ENCODE results near the gene MIER1.
"Not testable (repeated sequence)": the region's sequence is repeated elsewhere in the genome, so short reads cannot be mapped to it uniquely, and the experiment has no call there.

The MIER1 gene

DNA sequence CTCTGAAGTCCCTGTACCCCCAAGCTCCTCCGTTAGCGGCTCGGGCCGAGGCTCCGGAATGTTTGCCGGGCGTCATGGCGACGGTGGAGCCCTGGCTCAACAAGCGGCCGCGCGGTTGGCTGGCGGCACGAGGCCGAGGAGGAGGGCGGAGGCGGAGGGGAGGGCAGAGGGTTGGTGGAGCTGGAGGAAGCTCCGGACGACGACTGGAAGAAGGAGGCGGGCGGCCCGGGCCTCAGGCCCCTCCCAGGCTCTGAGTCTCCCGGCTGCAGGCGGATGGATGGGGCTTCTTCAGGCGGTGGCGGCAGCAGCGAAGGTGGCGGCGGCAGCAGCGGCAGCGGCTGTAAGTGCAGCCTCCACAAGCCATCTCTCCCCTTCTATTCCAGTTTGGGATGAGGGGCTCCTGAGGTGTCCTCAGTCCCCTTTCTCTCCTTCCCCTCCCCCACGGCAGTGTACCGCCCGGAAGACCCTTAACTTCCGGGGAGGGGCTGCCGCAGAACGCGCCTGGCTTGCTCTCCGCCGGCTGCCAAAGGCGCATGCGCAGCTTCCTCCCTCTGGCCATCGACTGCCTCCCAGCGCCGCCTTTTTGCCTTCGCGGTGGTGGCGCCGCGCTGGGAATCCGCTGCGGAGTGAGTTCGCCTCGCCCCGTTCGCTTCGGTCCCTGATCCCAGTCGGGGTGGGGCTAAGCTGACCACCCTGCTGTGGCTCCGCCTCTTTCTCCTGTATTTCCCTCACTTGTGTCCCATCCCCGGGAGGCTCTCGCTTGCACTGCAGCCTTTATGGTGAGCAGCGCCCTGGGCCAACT is at the start of gene MIER1, which contains the start of gene DNAI4:
Gene MIER1 (plus strand): TSS at position 235 of the 802 bp plus-strand sequence. CDS start 39 bp downstream, at position 274.
Gene DNAI4 (minus strand): TSS at position 101 of the 802 bp plus-strand sequence. CDS start 25 bp downstream, at position 76.
- DNase-seq = peak; percentile 83

DNA sequence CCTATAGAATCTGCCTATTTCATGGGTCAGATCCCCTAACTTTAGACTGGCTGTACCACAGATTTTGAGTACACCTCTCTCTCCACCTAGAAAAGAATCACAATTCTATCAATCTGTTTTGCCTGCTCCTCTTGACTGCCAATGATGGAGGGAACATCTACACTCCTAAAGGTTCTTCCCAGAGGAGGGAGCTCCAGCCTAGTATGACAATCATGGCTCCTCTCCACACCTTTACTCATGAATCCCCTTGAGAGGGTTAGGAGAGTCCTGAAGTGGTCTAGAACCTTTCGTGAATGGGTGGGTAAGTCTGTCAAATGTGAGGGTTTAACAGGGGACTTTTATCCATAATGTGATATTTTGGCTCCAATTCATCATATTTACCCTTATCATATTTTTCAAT is 48.1 kb upstream of the MIER1 start:
- no peak for DNase-seq

DNA sequence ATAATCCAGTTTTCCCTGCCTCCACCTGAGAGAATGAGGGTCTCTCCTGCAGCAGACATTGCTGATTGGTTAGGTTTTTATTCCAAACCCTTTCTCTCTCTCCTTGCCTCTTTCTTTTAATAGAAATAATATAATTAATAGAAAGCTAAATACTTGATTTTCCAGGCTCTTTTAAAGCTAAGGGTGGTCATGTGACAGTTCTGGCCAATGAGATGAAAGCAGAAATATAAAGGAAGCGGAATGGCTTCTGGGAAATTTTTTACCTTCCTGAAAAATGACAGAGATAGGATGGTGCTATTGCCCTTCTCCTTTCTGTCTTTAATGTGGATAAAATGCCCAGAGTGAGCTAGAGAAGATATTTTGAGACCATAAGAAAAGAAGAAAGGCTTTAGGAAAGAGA is 35.8 kb upstream of the MIER1 start:
- no peak for DNase-seq

DNA sequence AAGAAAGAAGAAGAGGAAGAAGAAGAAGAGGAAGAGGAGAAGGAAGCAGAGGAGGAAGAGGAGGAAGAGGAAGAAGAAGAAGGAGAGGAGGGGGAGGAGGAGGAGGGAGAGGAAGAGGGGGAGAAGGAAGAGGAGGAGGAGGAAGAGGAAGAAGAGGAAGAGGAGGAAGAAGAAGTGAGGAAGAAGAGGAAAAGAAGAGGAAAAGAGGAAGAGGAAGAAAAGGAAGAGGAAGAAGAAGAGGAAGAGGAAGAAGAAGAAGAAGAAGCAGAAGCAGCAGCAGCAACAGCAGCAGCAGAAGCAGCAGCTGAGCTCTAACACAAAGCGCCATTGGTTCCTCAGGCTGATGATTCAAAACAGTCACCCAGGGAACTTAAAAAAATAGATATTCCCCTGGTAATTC is 34.2 kb upstream of the MIER1 start:
- DNase-seq = no peak

DNA sequence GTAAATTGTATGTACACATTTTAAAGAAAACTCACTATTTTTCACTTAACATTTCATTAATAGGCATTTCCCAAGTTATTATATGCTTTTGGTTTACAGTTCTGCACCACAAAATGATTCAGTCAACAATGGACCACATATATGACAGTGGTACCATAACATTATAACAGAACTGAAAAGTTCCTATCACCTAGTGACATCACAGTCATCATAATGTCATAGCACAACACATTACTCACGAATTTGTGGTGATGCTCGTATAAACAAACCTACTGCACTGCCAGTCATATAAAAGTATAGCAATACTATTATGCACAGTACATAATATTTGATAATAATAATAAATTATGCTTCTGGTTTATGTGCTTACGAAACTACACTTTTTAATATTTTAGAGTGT is 31.1 kb upstream of the MIER1 start:
- no peak for DNase-seq

DNA sequence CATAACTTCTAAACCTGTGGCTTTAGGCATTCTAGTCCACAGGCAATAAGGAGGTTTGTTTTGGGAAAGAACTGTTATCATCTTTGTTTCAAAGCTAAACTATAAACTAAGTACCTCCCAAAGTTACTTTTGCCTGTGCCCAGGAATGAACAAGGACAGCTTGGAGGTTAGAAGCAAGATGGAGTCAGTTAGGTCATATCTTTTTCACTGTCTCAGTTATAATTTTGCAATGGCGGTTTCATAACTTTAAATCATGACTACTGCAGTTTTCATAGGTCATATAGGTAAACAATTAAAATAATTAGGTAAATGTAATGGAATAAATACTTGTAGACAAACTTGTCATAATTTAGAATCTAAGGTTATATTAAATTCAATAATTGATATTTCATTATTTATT is 9.6 kb upstream of the MIER1 start:
- not testable (repeated sequence) for DNase-seq

DNA sequence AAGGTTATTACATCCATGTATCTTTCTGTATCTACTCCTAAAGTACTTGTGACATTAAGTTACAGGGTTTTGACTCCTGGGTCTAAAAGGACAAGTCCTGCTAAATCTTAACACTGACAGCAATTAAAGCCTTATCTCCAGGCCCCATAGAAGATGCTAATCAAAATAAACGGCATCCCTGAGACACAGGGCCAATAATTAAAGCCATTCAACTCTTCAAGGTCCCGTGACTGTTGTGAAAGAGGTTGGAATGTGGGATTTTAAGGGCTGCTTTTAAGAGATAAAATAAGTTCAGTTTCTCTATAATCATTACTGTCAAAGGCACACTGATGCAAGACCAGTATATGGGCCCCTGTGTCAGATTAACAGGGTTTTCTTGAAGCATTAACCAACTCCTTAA is 8.5 kb upstream of the MIER1 start:
- DNase-seq = no peak

DNA sequence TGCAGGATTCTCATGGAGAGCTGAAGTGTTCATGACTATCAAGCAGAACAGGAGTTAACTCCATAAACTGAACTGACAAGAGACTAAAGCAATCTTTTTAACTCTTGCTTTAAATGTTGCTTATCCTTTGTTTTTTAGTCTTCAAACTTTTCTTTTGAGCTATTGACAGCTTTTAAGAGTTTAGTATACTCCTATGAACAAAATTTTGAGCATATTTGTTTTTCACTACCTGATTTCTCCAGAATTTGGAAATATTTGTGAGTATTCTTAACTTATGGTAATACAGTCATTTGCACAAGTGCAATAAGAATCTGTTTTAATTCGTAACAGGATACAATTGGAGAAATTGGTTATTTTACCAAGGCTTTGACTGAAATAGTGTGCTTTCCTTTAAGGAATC is 7.3 kb upstream of the MIER1 start:
- no peak for DNase-seq

DNA sequence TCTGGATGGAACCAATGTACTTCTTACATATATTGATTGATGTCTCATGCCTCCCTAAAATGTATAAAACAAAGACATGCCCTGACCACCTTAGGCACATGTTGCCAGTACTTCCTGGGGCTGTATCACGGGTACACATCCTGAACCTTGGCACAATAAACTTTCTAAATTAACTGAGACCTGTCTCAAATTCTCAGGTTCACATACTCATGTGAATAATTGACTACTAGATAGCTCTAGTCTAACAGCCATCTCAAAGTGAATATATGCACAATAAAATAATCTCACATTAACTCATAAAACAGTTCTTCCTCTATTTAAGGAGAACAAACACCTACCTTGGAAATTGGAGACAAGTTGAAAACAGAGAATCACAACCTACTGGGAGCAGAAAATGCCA is 5.7 kb upstream of the MIER1 start:
- no peak for DNase-seq

DNA sequence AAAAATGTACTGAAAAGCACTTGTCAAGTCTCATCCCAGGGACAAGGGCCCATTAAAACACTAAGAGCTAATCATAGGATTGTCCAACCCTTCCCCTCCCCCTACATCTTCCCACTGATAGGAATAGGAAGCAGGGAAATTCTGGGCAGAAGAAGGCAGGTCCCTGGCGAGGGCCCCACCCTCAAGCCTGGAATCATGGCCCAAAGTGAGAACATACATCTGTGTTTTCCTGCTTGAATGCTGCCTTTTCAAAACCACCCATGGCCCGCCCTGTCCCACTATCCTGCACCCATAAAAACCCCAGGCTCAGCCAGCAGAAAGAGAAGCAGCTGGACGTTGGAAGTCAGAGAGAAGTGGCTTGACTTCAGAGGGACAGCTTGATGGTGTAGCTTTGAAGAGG is 5.0 kb upstream of the MIER1 start:
- no peak for DNase-seq

DNA sequence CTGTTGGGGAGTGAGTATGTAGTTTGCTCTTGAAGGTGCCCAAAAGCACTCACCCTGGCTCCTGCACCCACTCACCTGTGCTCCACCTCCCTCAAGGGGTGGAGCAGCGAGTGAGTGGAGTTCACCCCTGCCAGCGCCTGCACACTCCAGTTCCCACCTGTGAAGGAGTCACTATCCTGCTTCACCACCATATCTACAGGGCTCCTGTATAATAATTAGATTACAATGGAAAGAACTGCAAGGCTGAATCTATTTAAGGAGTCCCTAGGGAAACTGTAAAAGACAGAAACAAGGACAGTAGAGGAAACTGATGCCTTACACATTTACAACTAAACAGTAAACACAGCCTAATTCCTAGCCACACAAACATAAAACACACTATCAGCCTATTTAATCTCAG is 4.2 kb upstream of the MIER1 start:
- DNase-seq = no peak

DNA sequence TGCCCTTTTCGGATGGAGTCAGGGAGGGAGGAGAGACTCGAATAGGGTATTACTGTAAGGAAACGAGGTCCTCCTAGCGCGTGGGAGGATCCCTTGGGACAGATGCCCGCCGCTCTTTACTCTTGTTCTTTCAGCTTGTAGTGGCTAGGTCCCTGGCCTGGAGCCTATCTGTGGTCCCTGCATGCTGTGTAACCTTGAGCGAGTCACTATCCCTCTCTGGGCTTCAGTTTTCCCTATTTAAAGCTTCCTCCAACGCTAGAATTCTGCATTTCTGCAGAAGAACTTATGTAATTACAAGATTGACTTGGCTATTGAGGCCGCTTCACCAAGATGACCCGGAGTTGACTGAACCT is 744 bp downstream of the MIER1 start:
- DNase-seq = no peak

DNA sequence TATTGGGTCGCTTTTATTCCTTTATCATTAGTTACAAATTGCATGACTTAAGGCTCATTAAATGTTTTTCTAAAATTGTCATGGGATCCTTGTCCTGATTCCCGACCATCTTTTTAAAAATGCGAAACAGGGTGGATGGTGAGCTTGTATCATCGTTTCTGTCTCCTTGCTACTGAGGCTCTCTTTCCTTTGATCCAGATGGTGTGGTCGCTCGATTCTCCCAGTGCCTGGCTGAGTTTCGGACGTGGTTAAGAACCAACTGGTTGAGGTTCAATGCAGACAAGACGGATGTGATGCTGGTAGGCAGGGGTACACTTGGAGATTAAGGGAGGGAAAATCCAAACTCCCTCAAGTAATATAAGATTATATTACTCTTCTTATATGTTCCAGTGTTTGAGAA is 1.2 kb downstream of the MIER1 start:
- no peak for DNase-seq

DNA sequence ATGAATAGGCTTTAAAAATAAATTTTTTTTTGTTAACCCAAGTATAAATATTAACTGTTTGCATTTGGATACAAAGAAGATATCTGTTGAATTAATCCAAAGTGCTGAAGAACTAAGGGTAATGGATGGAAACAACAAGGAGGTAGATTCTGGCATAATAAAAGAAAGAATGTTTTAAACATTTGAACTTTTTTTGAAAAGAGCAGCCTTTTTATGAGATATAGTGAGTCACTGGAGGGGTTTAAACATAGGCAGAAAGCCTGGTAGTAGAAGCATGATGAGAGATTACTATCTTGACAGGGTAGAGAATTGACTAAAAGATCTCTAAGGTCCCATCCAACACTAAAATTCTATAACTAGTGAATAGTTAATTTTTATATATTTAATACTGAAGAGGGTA is 2.7 kb downstream of the MIER1 start:
- no peak for DNase-seq

DNA sequence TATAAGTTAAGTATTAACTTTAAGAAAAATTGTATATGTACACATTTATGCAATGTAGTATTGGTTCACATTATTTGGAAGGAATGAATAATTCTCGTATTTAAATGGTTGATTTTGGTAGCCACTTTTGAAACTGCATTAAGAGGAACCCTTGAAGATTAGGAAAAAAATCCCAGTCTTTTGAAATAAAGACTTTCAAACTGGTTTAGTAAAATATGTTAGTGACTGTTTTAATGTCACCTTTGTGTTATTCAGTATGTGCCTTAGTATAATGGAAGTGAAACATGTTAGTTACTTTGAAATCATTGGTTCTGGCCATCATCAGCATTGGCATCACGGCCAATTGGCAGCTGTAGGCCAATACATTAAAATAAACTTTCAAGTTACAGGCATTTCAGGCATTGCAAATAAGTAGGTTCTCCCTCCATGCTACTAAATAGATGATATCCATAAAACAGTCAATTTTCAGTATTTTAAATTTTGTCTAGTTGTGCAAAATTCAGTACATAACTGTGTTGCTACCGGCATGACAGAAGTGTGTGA is 4.4 kb downstream of the MIER1 start:
- no peak for DNase-seq

DNA sequence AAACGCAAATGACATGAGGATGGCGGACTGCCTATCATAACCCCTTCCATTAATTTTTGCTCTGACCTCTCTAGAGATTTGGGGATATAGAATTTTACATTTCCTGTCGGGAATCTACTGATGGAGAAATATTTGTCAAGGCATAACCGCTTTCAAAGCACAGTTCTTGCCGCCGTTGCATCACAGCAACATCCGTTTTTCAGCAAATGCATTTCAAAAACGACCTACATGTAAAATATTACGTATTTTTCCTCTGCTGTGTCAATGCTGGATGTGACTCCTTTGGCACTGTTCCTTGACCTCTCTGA is 4.9 kb downstream of the MIER1 start:
- DNase-seq = no peak

DNA sequence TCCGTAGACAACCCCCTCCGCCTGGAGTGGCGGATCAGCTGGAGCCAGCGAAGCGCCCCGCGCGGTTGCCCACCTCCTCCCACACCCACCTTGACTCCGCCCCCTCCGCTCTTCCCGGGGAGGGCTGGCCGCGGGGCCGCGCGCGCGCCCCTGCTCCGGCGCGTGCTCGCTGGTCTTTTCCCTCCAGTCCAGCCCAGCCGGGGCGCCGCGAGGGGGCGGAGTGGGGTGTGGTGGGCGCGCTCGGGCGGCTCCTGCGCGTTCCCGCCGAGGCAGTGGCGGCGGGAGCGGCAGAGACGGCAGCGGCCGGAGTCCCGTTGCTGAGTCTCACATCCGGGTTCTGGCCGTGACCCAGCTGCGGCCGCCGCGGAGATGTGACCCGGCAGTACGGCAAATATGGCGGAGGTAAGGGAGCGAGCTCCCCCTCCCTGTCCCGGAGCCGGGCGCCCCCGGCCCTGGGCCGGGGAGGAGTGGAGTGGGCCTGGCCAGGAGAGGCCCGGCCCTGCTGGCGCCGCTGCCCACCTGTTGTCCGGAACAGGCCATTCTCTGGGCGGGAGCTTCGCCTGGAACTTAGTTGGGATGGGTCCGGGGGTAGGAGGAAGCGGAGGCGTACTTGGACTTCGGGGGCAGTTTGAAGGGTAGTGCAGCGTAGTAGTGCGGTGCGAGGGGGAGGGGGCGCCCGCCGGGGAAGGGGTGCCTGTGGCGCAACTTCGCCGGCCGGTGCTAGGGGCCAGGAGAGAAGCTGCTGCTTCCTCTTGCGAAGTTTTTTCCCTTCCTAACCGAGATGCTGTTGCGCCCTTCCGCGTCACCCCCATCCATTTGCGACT is 5.4 kb downstream of the MIER1 start:
- DNase-seq = peak; percentile 59

DNA sequence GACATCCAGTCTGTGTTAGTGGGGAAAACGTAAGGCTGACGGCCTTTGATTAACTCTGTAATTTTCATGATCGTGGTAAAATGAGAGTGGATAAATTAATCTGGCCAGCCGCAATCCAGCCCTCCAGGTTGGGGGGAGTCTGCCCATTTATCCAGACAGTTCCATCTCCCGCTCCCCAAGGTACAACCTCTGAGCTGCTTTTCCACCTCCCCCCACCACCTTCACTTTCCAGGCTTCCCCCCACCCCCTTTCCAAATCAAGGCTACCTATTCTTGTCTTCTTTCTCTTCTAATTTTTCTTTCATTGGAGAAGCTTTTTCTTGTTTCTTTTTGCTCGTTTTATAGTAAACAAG is 6.0 kb downstream of the MIER1 start:
- DNase-seq = no peak

DNA sequence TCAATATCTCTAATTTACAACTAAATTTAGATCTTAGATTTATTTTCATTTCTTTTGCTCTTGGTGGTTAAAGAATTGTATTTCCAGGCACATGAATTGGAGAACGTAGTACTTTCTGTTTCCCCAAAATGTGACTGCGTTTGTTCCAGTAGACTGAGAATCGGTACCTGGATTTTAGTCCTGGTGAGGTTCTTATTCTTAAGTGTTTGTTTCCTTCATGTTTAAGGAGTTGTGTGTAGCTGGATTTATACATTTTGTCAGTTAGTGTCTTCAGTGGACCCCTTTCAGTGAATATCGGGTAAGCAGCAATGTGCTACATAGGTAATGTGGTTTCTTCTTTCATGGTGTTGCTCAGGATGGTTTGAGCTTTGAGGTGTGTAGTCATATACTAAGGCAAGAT is 6.8 kb downstream of the MIER1 start:
- DNase-seq = no peak

DNA sequence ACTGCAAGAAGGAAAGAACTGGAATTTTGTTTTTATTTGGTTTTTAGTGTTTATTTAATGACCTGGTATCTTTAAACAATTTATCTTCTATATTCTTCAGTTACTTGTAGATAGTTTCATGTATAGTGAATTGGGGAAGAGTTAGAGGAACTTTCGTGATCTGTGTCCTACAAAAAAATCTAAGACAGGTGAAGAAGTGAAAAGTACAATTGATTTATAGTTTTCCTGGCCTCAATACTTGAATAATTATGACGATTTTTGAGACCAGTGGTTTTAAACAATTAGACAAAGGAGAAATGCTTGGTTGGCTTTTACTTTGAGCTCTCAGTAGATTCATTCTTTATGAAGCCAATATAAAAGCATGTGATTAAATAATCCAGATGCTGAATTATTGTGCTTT is 7.5 kb downstream of the MIER1 start:
- DNase-seq = no peak

DNA sequence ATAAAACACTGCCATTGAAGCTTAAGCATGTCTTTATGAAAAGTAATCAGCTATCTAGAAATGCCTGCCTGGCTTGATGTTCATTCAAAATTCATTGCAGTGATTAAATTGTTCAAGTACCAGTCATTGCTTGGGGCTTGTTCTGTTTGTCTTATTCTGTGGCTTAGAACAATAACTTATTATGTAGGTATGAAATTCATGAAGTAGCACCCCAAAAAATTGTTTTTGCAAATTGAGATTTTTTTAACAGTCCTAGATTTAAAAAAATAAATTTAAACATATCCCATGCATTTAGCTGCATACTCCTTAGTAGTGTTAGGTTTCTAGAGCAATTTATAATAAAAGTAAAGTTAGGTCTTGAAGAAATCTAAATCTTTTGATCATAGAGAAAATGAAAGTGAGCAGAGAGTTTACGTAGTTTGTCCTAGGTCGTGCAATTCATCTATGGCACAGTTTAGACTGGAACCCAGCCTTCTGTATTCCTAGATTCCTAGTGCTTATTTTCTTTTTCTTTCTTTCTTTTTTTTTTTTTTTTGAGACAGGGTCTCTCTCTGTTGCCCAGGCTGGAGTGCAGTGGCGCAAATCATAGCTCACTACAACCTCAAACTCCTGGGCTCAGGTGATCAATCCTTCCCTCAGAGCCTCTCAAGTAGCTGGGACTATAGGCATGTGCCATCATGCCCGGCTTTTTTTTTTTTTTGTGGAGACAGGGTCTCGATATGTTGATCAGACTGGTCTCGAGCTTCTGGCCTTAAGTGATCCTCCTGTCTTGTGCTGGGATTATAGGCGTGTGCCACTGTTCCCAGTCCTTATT is 9.3 kb downstream of the MIER1 start:
- no peak for DNase-seq

DNA sequence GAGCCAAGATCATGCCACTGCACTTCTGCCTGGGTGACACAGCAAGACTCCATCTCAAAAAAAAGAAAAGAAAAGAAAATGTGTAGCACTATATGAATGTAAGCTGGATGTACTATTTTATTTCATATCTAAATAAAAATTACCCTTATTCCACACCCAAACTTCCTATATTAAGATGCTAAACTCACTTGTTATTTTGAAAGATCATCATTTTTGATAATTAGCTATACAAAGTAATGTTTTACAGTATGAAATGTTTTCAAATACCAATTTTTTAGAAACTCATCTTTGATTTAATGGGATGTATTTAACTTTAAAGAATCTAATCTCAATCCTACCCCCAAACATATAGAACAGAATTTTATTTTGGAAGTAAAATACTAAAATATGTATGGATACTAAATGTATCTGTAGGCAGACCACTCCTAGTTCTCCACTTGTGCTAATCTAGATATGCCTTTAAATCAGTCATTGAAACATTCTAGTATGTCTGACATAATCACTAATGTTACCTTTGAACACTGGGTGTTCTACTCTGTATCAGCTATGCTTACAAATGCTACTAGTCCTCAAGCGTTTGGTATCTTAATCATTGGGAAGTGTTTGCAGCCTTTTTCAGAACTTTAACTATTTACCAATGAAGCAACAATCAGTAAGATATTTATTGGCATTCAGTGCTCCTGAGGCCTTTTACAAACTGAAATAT is 12.9 kb downstream of the MIER1 start:
- DNase-seq = no peak

DNA sequence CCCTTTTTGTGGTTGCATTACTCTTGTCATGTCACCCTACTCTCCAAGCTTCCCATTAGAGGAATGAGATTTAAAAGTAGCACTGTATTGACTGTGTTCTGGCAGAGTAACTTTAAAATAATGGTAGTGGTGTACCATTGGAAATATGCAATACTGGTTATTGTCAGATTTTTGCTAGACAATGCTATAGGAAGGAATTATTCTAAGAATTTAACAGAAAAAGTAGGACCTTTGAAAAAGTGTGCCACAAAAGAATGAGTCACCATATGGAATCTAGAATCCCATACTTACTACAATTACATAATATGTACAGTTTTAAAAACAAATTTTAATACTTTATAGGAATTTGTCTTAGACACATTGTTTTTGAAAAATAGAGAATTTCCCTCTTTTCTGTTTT is 13.8 kb downstream of the MIER1 start:
- no peak for DNase-seq

Measured in GOT3 (cell line).